ENCODE measurements around the gene CATSPERZ. TPM values are rescaled to one million over a fixed set of nuclear protein-coding genes. Genes with fewer than 3 reads are reported as not detected.
A peak's percentile ranks its signal among the peaks of the same experiment; 100 is the strongest.

The CATSPERZ gene
- total and polyA plus RNA-seq, 2 of the 13 experiments (the other 11 are each of a cell fraction or from before 2014, with no cell fraction given): 0.22 to 0.48 TPM

DNA sequence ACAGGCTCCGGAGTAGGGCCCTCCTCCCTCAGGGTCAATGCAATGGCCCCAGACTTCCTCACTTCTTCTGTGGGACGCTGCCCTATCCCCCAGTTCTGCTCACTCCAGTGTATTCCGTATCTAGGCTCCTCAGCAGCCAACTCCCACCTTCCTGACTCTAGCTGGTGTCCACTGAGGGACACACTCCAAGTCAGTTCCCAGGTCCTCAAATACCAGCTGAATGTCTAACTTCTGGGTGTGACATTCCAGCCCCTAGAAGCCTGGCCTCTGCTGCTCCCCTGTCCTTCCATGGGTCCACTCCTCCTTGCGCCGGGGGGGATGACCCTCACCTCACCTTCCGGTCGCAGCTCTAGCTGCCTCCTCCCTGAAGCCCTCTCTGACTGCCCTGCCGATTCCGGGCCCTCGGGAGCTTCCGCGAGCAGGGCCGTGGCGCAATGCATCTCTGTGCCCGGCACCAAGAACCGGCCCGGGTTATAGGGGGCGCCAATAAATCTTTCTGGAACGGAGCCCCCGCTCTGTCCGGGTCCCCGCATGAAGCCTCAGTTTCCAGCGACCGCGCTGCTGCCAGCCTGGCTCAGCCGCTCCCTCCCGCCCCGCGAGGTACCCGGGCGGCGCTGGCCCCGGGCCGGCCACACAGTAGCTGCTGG lies 31.1 kb upstream of the CATSPERZ start (continued):
- TF ChIP-seq GABPA (IDR thresholded peaks at IDR 0.05; ENCODE audit: low read depth, low read length): peak; percentile 39; the same call in 1 of the 2 replicates
- peak; percentile 73 for TF ChIP-seq GABPA (CRISPR knock-in tag; IDR thresholded peaks at IDR 0.05; ENCODE audit: low read depth)
- TF ChIP-seq ZFP90 (CRISPR knock-in tag; IDR thresholded peaks at IDR 0.05; ENCODE audit: borderline replicate concordance): 0 out of 2 replicates have a peak, but pooled peaks have one; percentile 23
- TF ChIP-seq KDM3A (CRISPR knock-in tag; IDR thresholded peaks at IDR 0.05; ENCODE audit: low read depth): no peak
- TF ChIP-seq, protein P1, sequence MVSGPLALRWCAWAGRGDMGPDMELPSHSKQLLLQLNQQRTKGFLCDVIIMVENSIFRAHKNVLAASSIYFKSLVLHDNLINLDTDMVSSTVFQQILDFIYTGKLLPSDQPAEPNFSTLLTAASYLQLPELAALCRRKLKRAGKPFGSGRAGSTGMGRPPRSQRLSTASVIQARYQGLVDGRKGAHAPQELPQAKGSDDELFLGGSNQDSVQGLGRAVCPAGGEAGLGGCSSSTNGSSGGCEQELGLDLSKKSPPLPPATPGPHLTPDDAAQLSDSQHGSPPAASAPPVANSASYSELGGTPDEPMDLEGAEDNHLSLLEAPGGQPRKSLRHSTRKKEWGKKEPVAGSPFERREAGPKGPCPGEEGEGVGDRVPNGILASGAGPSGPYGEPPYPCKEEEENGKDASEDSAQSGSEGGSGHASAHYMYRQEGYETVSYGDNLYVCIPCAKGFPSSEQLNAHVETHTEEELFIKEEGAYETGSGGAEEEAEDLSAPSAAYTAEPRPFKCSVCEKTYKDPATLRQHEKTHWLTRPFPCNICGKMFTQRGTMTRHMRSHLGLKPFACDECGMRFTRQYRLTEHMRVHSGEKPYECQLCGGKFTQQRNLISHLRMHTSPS (CRISPR knock-in tag; IDR thresholded peaks at IDR 0.05; ENCODE audit: low read depth): 0 out of 2 replicates have a peak, but pooled peaks have one; percentile 21
- TF ChIP-seq XRCC5 (optimal IDR thresholded peaks at IDR 0.05; ENCODE audit: low read length): peak; percentile 27
- TF ChIP-seq, protein P2, sequence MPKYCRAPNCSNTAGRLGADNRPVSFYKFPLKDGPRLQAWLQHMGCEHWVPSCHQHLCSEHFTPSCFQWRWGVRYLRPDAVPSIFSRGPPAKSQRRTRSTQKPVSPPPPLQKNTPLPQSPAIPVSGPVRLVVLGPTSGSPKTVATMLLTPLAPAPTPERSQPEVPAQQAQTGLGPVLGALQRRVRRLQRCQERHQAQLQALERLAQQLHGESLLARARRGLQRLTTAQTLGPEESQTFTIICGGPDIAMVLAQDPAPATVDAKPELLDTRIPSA (CRISPR knock-in tag; IDR thresholded peaks at IDR 0.05; ENCODE audit: borderline replicate concordance): no peak; the same call in 1 of the 2 replicates
- TF ChIP-seq ZFP36 (IDR thresholded peaks at IDR 0.05; ENCODE audit: borderline replicate concordance, low read depth, low read length, partially characterized antibody): peak; percentile 98

DNA sequence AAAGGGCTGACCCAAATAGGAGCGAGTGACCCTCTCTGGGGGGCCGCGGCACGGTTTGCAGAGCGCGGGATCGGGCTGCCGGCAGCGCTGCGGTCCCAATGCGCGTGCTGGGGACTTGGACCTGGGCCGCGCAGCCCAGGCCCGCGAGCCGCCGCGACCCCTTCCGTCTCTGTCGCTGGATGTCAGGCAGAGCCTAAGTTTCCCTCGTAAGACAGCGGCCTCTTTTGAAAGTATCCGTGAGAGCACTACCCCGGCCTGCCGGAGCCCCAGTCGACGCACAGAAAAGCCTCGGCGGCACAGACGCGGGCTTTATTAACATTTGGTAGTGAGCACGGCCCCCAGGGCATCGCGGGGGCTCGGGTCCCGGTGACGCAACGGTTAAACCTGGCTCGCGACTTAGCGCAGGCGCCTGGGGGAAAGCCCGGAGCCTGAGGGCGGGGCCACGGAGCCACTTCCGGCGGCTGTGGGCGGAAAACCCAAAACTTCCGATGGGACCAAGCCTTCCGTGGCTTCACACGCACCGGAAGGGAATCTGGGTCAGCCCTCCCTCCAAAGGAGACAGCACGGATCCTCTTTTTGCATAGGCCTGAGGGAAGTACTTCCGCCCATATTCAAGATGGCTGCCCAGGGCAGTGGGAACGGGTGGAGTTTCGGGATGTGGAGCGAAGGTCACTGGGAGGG lies 30.5 kb upstream of the CATSPERZ start:
- Histone ChIP-seq H3K9me3 (ENCODE audit: low read length) (no peaks in the 10 kb centered on the region), H3K36me3 (replicated peaks in 1 of 2; ENCODE audit: control insufficient read depth in 1 of 2, insufficient read depth in 2 of 2, low read length in 2 of 2) (no peaks in the 10 kb centered on the region; a peak in 2 of 5 replicates), H3K27ac (ENCODE audit: extremely low read length, insufficient read depth, low read length) (peak overlapping the region; percentile 95), H2AFZ (ENCODE audit: low read length) (no peak overlapping the region), H3K79me2 (ENCODE audit: insufficient read depth, low read length) (peaks cover 14% of the 10 kb centered on the region), H4K20me1 (ENCODE audit: insufficient read depth, low read length) (no peaks in the 10 kb centered on the region), H3K4me1 (ENCODE audit: insufficient read depth, low read length) (peaks cover 38% of the 10 kb centered on the region), H3K4me3 (replicated peaks in 1 of 3; ENCODE audit: insufficient read depth in 1 of 3, low read depth in 2 of 3, low read length in 3 of 3) (peak overlapping the region; percentile 71 to 90 (median 89)), H3K4me2 (ENCODE audit: low read depth, low read length) (peak overlapping the region; percentile 95), H3K9ac (ENCODE audit: insufficient read depth, low read depth, low read length) (peak overlapping the region; percentile 87), H3K27me3 (ENCODE audit: control insufficient read depth in 1 of 2, insufficient read depth in 2 of 2, low read length in 2 of 2) (no peaks in the 10 kb centered on the region)
- intact Hi-C loops (cut with micrococcal nuclease; ENCODE audit: unreplicated experiment) (loop anchor here (2.0 kb wide), 3 partner anchors 15 to 35 kb away; partner anchors contain the start of genes BAD, ESRRA, GPR137 and PLCB3), in situ Hi-C loops (cut with HindIII; ENCODE audit: extremely low pct_ligation_motif_present, low pct_unique_long_range_greater_than_20kb) (no loop called here)
- DNase-seq (ENCODE audit: low spot score): peak; percentile 99
- ATAC-seq: peak; percentile 85
- TSS peak; percentile 75 for BruUV-seq (replicated peaks)
- FAIRE-seq: peak; percentile 99
- POLR2A ChIA-PET: interaction anchor here (0.8 to 5.9 kb wide), 25 partner anchors 9 to 87 kb away, joined by 3 to 113 read pairs (median 6); partner anchors contain the start of genes BAD, ESRRA, FERMT3 and FKBP2
- 1% methylated on average over 16 of the region's 58 CpGs for WGBS (ENCODE audit: low lambda C conversion rate)
- CTCF ChIA-PET (ENCODE audit: low intra/inter-chr PET ratio, low total read pairs): no interaction called here
- no peak for TF ChIP-seq ZNF83 (CRISPR knock-in tag; IDR thresholded peaks at IDR 0.05; ENCODE audit: borderline replicate concordance)
- peak; percentile 40; the same call in 1 of the 2 replicates for TF ChIP-seq ZNF558 (CRISPR knock-in tag; IDR thresholded peaks at IDR 0.05; ENCODE audit: borderline replicate concordance)
- no peak for TF ChIP-seq POLR2AphosphoS5 (IDR thresholded peaks at IDR 0.05; ENCODE audit: low read depth, low read length)
- TF ChIP-seq, protein P3, sequence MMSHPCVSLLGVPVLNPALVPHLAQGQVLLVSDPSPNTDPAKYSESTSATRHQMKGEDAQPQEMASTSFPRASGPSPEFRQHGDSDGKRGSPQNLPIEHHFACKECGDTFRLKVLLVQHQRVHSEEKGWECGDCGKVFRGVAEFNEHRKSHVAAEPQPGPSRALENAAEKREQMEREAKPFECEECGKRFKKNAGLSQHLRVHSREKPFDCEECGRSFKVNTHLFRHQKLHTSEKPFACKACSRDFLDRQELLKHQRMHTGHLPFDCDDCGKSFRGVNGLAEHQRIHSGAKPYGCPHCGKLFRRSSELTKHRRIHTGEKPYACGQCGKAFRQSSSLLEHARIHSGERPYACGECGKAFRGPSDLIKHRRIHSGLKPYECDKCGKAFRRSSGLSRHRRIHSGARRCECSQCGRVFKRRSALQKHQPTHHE (CRISPR knock-in tag; IDR thresholded peaks at IDR 0.05; ENCODE audit: borderline replicate concordance): peak; percentile 23; the same call in 1 of the 2 replicates
- peak; percentile 29; the same call in 1 of the 2 replicates for TF ChIP-seq ZMYM4 (CRISPR knock-in tag; IDR thresholded peaks at IDR 0.05)
- TF ChIP-seq ZNF850 (CRISPR knock-in tag; conservative IDR thresholded peaks at IDR 0.05): no peak
- no peak for TF ChIP-seq ZFP90 (CRISPR knock-in tag; IDR thresholded peaks at IDR 0.05; ENCODE audit: borderline replicate concordance)
- TF ChIP-seq, protein P4, sequence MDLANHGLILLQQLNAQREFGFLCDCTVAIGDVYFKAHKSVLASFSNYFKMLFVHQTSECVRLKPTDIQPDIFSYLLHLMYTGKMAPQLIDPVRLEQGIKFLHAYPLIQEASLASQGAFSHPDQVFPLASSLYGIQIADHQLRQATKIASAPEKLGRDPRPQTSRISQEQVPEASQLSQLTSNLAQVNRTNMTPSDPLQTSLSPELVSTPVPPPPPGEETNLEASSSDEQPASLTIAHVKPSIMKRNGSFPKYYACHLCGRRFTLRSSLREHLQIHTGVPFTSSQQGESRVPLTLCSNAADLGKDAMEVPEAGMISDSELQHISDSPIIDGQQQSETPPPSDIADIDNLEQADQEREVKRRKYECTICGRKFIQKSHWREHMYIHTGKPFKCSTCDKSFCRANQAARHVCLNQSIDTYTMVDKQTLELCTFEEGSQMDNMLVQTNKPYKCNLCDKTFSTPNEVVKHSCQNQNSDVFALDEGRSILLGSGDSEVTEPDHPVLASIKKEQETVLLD (CRISPR knock-in tag; IDR thresholded peaks at IDR 0.05; ENCODE audit: low read depth): peak; percentile 73; the same call in 1 of the 2 replicates

Data from HepG2 (cell line).